GM18519 (cell line): Measurements from ENCODE around the gene CELF4.
A peak's percentile ranks its signal among the peaks of the same experiment; 100 is the strongest.
"Not testable (repeated sequence)": the region's sequence is repeated elsewhere in the genome, so short reads cannot be mapped to it uniquely, and the experiment has no call there.

Source experiments
- ATAC-seq: cut with Tn5 transposase; IDR thresholded peaks from one replicate; pipeline ENCODE4 v1.9.1; 2021; ENCODE audit warnings: mild to moderate bottlenecking, moderate library complexity; ENCODE audit not compliant: unreplicated experiment, low FRiP score

CELF4 gene

GRCh38 chr18:37476182-37476581 lies 89.4 kb downstream of the CELF4 start:
- peak; percentile 71 for ATAC-seq

- ATAC-seq = no peak
Observed at GRCh38 chr18:37473195-37473840, 92.3 kb downstream of the CELF4 start.

GRCh38 chr18:37471637-37472036 lies 94.0 kb downstream of the CELF4 start:
- no peak for ATAC-seq

- no peak for ATAC-seq
Observed at GRCh38 chr18:37470986-37471385, 94.6 kb downstream of the CELF4 start.

GRCh38 chr18:37467002-37467662 lies 98.5 kb downstream of the CELF4 start:
- no peak for ATAC-seq

- no peak for ATAC-seq
Observed at GRCh38 chr18:37465958-37466357, 99.6 kb downstream of the CELF4 start.

- ATAC-seq = no peak
Observed at GRCh38 chr18:37464257-37464656, 101.3 kb downstream of the CELF4 start.

- ATAC-seq = not testable (repeated sequence)
Observed at GRCh38 chr18:37461329-37461728, 104.3 kb downstream of the CELF4 start.

- no peak for ATAC-seq
Observed at GRCh38 chr18:37460604-37461003, 105.0 kb downstream of the CELF4 start.

GRCh38 chr18:37458697-37459096 lies 106.9 kb downstream of the CELF4 start:
- no peak for ATAC-seq

- no peak for ATAC-seq
Observed at GRCh38 chr18:37457753-37458152, 107.8 kb downstream of the CELF4 start.

GRCh38 chr18:37457341-37457740 lies 108.3 kb downstream of the CELF4 start:
- ATAC-seq = no peak

GRCh38 chr18:37456873-37457272 lies 108.7 kb downstream of the CELF4 start:
- ATAC-seq = no peak

- ATAC-seq = no peak
Observed at GRCh38 chr18:37456395-37456794, 109.2 kb downstream of the CELF4 start.

GRCh38 chr18:37453752-37454151 lies 111.8 kb downstream of the CELF4 start:
- ATAC-seq = no peak

- no peak for ATAC-seq
Observed at GRCh38 chr18:37452682-37453385, 112.8 kb downstream of the CELF4 start.

- ATAC-seq = no peak
Observed at GRCh38 chr18:37452015-37452414, 113.6 kb downstream of the CELF4 start.

GRCh38 chr18:37451239-37451825 lies 114.3 kb downstream of the CELF4 start:
- ATAC-seq = no peak

- ATAC-seq = no peak
Observed at GRCh38 chr18:37450434-37451132, 115.0 kb downstream of the CELF4 start.

- no peak for ATAC-seq
Observed at GRCh38 chr18:37449618-37450017, 116.0 kb downstream of the CELF4 start.

GRCh38 chr18:37448946-37449345 lies 116.7 kb downstream of the CELF4 start:
- no peak for ATAC-seq
